ENCODE results near the gene UBE2U.

UBE2U gene

GRCh38 chr1:64203420-64203819 is at the start of gene UBE2U:
Gene UBE2U, plus strand, starts transcription at chr1:64203623. Its CDS starts 428 bp downstream, at chr1:64204051.
- no peak for TF ChIP-seq ZNF274 (IDR thresholded peaks at IDR 0.05; ENCODE audit: low read depth, low read length)
- no peak within 1 kb of the TSS for H3K4me3 ChIP-seq (ENCODE audit: low read length)

- no peak overlapping the region for H3K4me3 ChIP-seq (ENCODE audit: low read length)
- no peak for TF ChIP-seq ZNF274 (IDR thresholded peaks at IDR 0.05; ENCODE audit: low read depth, low read length)
Observed at GRCh38 chr1:64155278-64155677, 48.1 kb upstream of the UBE2U start.

GRCh38 chr1:64161357-64161941 is 42.0 kb upstream of the UBE2U start:
- no peak for TF ChIP-seq ZNF274 (IDR thresholded peaks at IDR 0.05; ENCODE audit: low read depth, low read length)
- H3K4me3 ChIP-seq (ENCODE audit: low read length) = no peak overlapping the region

- TF ChIP-seq ZNF274 (IDR thresholded peaks at IDR 0.05; ENCODE audit: low read depth, low read length) = no peak
- no peak overlapping the region for H3K4me3 ChIP-seq (ENCODE audit: low read length)
Observed at GRCh38 chr1:64162151-64162550, 41.3 kb upstream of the UBE2U start.

- no peak overlapping the region for H3K4me3 ChIP-seq (ENCODE audit: low read length)
- TF ChIP-seq ZNF274 (IDR thresholded peaks at IDR 0.05; ENCODE audit: low read depth, low read length) = no peak
Observed at GRCh38 chr1:64162804-64163203, 40.6 kb upstream of the UBE2U start.

GRCh38 chr1:64163431-64163830 is 40.0 kb upstream of the UBE2U start:
- no peak overlapping the region for H3K4me3 ChIP-seq (ENCODE audit: low read length)
- TF ChIP-seq ZNF274 (IDR thresholded peaks at IDR 0.05; ENCODE audit: low read depth, low read length) = no peak

GRCh38 chr1:64163970-64164369 is 39.5 kb upstream of the UBE2U start:
- H3K4me3 ChIP-seq (ENCODE audit: low read length) = no peak overlapping the region
- no peak for TF ChIP-seq ZNF274 (IDR thresholded peaks at IDR 0.05; ENCODE audit: low read depth, low read length)

GRCh38 chr1:64166629-64167028 is 36.8 kb upstream of the UBE2U start:
- no peak for TF ChIP-seq ZNF274 (IDR thresholded peaks at IDR 0.05; ENCODE audit: low read depth, low read length)
- no peak overlapping the region for H3K4me3 ChIP-seq (ENCODE audit: low read length)

GRCh38 chr1:64167176-64167575 is 36.2 kb upstream of the UBE2U start:
- no peak overlapping the region for H3K4me3 ChIP-seq (ENCODE audit: low read length)
- TF ChIP-seq ZNF274 (IDR thresholded peaks at IDR 0.05; ENCODE audit: low read depth, low read length) = no peak

- no peak overlapping the region for H3K4me3 ChIP-seq (ENCODE audit: low read length)
- no peak for TF ChIP-seq ZNF274 (IDR thresholded peaks at IDR 0.05; ENCODE audit: low read depth, low read length)
Observed at GRCh38 chr1:64171246-64171645, 32.2 kb upstream of the UBE2U start.

GRCh38 chr1:64171797-64172281 is 31.6 kb upstream of the UBE2U start:
- no peak overlapping the region; the same call in 1 of the 2 replicates for H3K4me3 ChIP-seq (ENCODE audit: low read length)
- no peak for TF ChIP-seq ZNF274 (IDR thresholded peaks at IDR 0.05; ENCODE audit: low read depth, low read length)

GRCh38 chr1:64172458-64172983 is 30.9 kb upstream of the UBE2U start:
- no peak for TF ChIP-seq ZNF274 (IDR thresholded peaks at IDR 0.05; ENCODE audit: low read depth, low read length)
- H3K4me3 ChIP-seq (ENCODE audit: low read length) = peak overlapping the region; percentile 28; the same call in 1 of the 2 replicates

GRCh38 chr1:64173336-64173940 is 30.0 kb upstream of the UBE2U start:
- no peak for TF ChIP-seq ZNF274 (IDR thresholded peaks at IDR 0.05; ENCODE audit: low read depth, low read length)

GRCh38 chr1:64175639-64176038 is 27.8 kb upstream of the UBE2U start:
- no peak for TF ChIP-seq ZNF274 (IDR thresholded peaks at IDR 0.05; ENCODE audit: low read depth, low read length)
- H3K4me3 ChIP-seq (ENCODE audit: low read length) = no peak overlapping the region

More at GRCh38 chr1:64173336-64173940, 30.0 kb upstream of the UBE2U start:
- no peak overlapping the region for H3K4me3 ChIP-seq (ENCODE audit: low read length)

GRCh38 chr1:64176659-64177058 is 26.8 kb upstream of the UBE2U start:
- TF ChIP-seq ZNF274 (IDR thresholded peaks at IDR 0.05; ENCODE audit: low read depth, low read length) = no peak
- no peak overlapping the region for H3K4me3 ChIP-seq (ENCODE audit: low read length)

Measured in GM08714 (cell line).